ENCODE results near the gene HAUS5. TPM values are rescaled to one million over a fixed set of nuclear protein-coding genes. Genes with fewer than 3 reads are reported as not detected.

The HAUS5 gene
- total RNA-seq, 1 experiment from 2014 or later: 25.9 TPM

DNA sequence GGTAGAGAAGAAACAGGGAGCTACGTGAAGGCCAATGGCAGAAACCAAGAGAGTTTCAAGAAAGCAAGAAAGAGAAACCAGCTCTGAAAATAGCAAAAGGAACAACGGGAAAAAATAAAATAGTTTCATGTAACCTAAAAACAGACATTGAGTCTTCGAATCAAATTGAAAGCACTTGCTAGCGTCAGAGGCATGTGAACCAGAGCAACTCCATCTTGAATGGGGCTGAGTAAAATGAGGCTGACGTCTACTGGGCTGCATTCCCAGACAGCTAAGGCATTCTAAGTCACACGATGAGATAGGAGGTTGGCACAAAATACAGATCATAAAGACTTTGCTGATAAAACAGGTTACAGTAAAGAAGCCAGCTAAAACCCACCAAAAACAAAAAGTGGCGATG lies 33.8 kb upstream of the HAUS5 start:
- Histone ChIP-seq H3K79me2 (ENCODE audit: low read length) (no peaks in the 10 kb centered on the region), H3K4me1 (ENCODE audit: insufficient read depth, low read length) (no peaks in the 10 kb centered on the region), H4K20me1 (ENCODE audit: low read length) (no peaks in the 10 kb centered on the region), H3K27me3 (ENCODE audit: low read length) (no peaks in the 10 kb centered on the region), H3K4me3 (ENCODE audit: low read length) (no peak overlapping the region), H3K9me3 (ENCODE audit: low read length) (no peaks in the 10 kb centered on the region), H3K36me3 (ENCODE audit: low read depth, low read length) (no peaks in the 10 kb centered on the region), H3K9me2 (replicated peaks; ENCODE audit: low read length) (no peaks in the 10 kb centered on the region), H2AFZ (ENCODE audit: low read length) (no peak overlapping the region), H3F3A (ENCODE audit: low read length, unreplicated experiment) (no peaks in the 10 kb centered on the region), H3K27ac (ENCODE audit: low read length) (no peak overlapping the region), H3K4me2 (ENCODE audit: low read length) (no peak overlapping the region), H3K9ac (ENCODE audit: low read length) (no peak overlapping the region)
- DNase-seq (no peak), ATAC-seq (no peak)
- intact Hi-C loops (cut with micrococcal nuclease): no loop called here
- no TSS peak for BruUV-seq (replicated peaks)
- TF ChIP-seq, protein P1, sequence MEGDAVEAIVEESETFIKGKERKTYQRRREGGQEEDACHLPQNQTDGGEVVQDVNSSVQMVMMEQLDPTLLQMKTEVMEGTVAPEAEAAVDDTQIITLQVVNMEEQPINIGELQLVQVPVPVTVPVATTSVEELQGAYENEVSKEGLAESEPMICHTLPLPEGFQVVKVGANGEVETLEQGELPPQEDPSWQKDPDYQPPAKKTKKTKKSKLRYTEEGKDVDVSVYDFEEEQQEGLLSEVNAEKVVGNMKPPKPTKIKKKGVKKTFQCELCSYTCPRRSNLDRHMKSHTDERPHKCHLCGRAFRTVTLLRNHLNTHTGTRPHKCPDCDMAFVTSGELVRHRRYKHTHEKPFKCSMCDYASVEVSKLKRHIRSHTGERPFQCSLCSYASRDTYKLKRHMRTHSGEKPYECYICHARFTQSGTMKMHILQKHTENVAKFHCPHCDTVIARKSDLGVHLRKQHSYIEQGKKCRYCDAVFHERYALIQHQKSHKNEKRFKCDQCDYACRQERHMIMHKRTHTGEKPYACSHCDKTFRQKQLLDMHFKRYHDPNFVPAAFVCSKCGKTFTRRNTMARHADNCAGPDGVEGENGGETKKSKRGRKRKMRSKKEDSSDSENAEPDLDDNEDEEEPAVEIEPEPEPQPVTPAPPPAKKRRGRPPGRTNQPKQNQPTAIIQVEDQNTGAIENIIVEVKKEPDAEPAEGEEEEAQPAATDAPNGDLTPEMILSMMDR (conservative IDR thresholded peaks at IDR 0.05; ENCODE audit: low read depth, low read length): no peak
- TF ChIP-seq EZH2 (IDR thresholded peaks at IDR 0.05; ENCODE audit: low read length, unreplicated experiment) (no peak), EZH2phosphoT487 (IDR thresholded peaks at IDR 0.05; ENCODE audit: borderline replicate concordance, low read length) (no peak)
- CTCF ChIA-PET: no interaction called here
- POLR2A ChIA-PET (ENCODE audit: unreplicated experiment): no interaction called here

DNA sequence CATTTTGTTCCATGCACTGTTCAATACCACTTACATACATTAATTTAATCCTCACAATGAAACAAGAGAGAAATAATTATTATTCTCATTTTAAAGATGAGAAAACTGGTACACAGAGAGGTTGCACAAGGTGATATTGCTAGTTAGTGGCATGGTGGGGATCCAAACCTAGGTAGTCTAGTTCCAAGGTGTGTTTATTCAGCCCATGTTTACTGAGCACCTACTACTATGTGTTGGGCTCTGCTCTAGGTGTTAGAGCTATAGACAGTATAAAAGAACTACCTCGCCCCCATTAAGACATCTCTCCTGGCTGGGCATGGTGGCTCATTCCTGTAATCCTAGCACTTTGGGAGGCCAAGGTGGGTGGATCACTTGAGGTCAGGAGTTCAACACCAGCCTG lies 29.8 kb upstream of the HAUS5 start:
- Histone ChIP-seq H4K20me1 (ENCODE audit: low read length) (no peaks in the 10 kb centered on the region), H3K27ac (ENCODE audit: low read length) (no peak overlapping the region), H3K9me3 (ENCODE audit: low read length) (no peaks in the 10 kb centered on the region), H3F3A (ENCODE audit: low read length, unreplicated experiment) (no peaks in the 10 kb centered on the region), H3K4me3 (ENCODE audit: low read length) (no peak overlapping the region), H3K36me3 (ENCODE audit: low read depth, low read length) (no peaks in the 10 kb centered on the region), H3K4me2 (ENCODE audit: low read length) (no peak overlapping the region), H2AFZ (ENCODE audit: low read length) (no peak overlapping the region), H3K9me2 (replicated peaks; ENCODE audit: low read length) (no peaks in the 10 kb centered on the region), H3K79me2 (ENCODE audit: low read length) (no peaks in the 10 kb centered on the region), H3K9ac (ENCODE audit: low read length) (no peak overlapping the region), H3K4me1 (ENCODE audit: insufficient read depth, low read length) (no peaks in the 10 kb centered on the region), H3K27me3 (ENCODE audit: low read length) (no peaks in the 10 kb centered on the region)
- intact Hi-C loops (cut with micrococcal nuclease): no loop called here
- TF ChIP-seq, protein P1 (conservative IDR thresholded peaks at IDR 0.05; ENCODE audit: low read depth, low read length): no peak
- no peak for TF ChIP-seq EZH2phosphoT487 (IDR thresholded peaks at IDR 0.05; ENCODE audit: borderline replicate concordance, low read length)
- TF ChIP-seq EZH2 (IDR thresholded peaks at IDR 0.05; ENCODE audit: low read length, unreplicated experiment): no peak
- CTCF ChIA-PET: no interaction called here
- POLR2A ChIA-PET (ENCODE audit: unreplicated experiment): no interaction called here
- DNase-seq (no peak), ATAC-seq (no peak)
- BruUV-seq (replicated peaks): no TSS peak

DNA sequence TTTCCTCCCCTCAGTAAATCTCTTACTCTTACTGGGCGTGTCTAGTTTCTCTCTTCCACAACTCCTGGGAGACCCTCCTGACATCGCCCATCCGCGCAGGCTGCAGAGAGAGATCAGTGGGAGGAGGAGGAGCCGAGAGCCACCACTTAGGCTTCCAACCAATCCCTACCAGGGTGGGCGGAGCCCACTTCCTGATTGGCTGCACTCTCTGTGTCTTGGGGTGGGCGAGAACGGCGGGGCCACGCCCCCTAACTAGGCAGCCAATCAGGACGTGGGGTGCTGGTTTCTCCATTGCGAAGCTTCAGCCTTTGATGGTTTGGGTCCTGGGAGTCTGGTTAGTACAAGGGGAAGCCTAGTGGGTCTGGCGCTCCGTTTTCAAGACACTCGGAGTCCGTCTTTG lies 26.7 kb upstream of the HAUS5 start, which contains the start of gene PMIS2:
PMIS2 (plus strand) TSS at position 326 of the 400 bp plus-strand sequence. CDS start 87 bp downstream, outside the sequence.
- intact Hi-C loops (cut with micrococcal nuclease): no loop called here
- ATAC-seq (no peak), DNase-seq (no peak)
- ChIA-PET POLR2A (ENCODE audit: unreplicated experiment) (no interaction called here), CTCF (no interaction called here)
- no peaks in the 10 kb centered on the region for H3K9me2 ChIP-seq (replicated peaks; ENCODE audit: low read length)
- H3K4me2 ChIP-seq (ENCODE audit: low read length): no peak within 1 kb of the TSS
- H3F3A ChIP-seq (ENCODE audit: low read length, unreplicated experiment): no peaks in the 10 kb centered on the region
- H3K27me3 ChIP-seq (ENCODE audit: low read length): no peaks in the 10 kb centered on the region
- H3K36me3 ChIP-seq (ENCODE audit: low read depth, low read length): no peaks in the 10 kb centered on the region
- no peaks in the 10 kb centered on the region for H3K79me2 ChIP-seq (ENCODE audit: low read length)
- no peaks in the 10 kb centered on the region for H3K4me1 ChIP-seq (ENCODE audit: insufficient read depth, low read length)
- no peak within 1 kb of the TSS for H3K27ac ChIP-seq (ENCODE audit: low read length)
- no TSS peak for BruUV-seq (replicated peaks)
- no peaks in the 10 kb centered on the region for H4K20me1 ChIP-seq (ENCODE audit: low read length)
- H2AFZ ChIP-seq (ENCODE audit: low read length): no peak within 1 kb of the TSS
- H3K9me3 ChIP-seq (ENCODE audit: low read length): no peaks in the 10 kb centered on the region
- no peak within 1 kb of the TSS for H3K9ac ChIP-seq (ENCODE audit: low read length)
- TF ChIP-seq EZH2 (IDR thresholded peaks at IDR 0.05; ENCODE audit: low read length, unreplicated experiment) (no peak), EZH2phosphoT487 (IDR thresholded peaks at IDR 0.05; ENCODE audit: borderline replicate concordance, low read length) (no peak)
- TF ChIP-seq, protein P1 (conservative IDR thresholded peaks at IDR 0.05; ENCODE audit: low read depth, low read length): no peak
- no peak within 1 kb of the TSS for H3K4me3 ChIP-seq (ENCODE audit: low read length)

Measured in PC-3 (cell line).